HepG2 (cell line): ENCODE data around the gene TMEM250. TPM values are rescaled to one million over a fixed set of nuclear protein-coding genes. Genes with fewer than 3 reads are reported as not detected.
A peak's percentile ranks its signal among the peaks of the same experiment; 100 is the strongest.

ENCODE experiments used
- ATF1 ChIP-seq: IDR thresholded peaks from 2 replicates; pipeline ENCODE4 v1.6.1; 2016; ENCODE audit warnings: mild to moderate bottlenecking, control low read depth
- ATM ChIP-seq: fragments of 450-650 bp; IDR thresholded peaks from 2 replicates; pipeline ENCODE4 v1.7.1; 2017; ENCODE audit warnings: mild to moderate bottlenecking, borderline replicate concordance
- BHLHE40 ChIP-seq: IDR thresholded peaks from 2 replicates; pipeline ENCODE4 v1.6.1; 2011; ENCODE audit warnings: low read length, improper control_type of control experiment
- EED ChIP-seq: sonication (generic); formaldehyde crosslinking; IDR thresholded peaks from 2 replicates; pipeline ENCODE4 v1.5.0; 2020; ENCODE audit warnings: mild to moderate bottlenecking, missing genetic modification reagents
- IKZF4 ChIP-seq: sonication (generic); formaldehyde crosslinking; IDR thresholded peaks from 2 replicates; pipeline ENCODE4 v1.5.1; 2020; ENCODE audit warnings: borderline replicate concordance, mild to moderate bottlenecking, low read depth, missing genetic modification reagents; ENCODE audit errors: not compliant biosample characterization
- JDP2 ChIP-seq: sonication (generic); formaldehyde crosslinking; IDR thresholded peaks from 2 replicates; pipeline ENCODE4 v1.8.1; 2022; ENCODE audit warnings: missing genetic modification reagents, borderline replicate concordance
- MBD4 ChIP-seq: IDR thresholded peaks from 2 replicates; pipeline ENCODE4 v1.6.1; 2012; ENCODE audit warnings: low read length, inconsistent platforms, borderline replicate concordance
- PAX8 ChIP-seq: sonication (generic); formaldehyde crosslinking; IDR thresholded peaks from 2 replicates; pipeline ENCODE4 v1.8.0; 2022; ENCODE audit warnings: mild to moderate bottlenecking, missing genetic modification reagents, borderline replicate concordance
- POLR2A ChIP-seq, 2 experiments: IDR thresholded peaks; 2 replicates each; pipeline ENCODE4 v1.6.1; 2011; ENCODE audit warnings: low read depth in 2 of 2, low read length in 2 of 2, mild to moderate bottlenecking in 1 of 2, moderate library complexity in 1 of 2; ENCODE audit not compliant: insufficient read depth in 1 of 2
- RBFOX2 ChIP-seq: fragments of 200-400 bp; formaldehyde crosslinking; IDR thresholded peaks from 2 replicates; pipeline ENCODE4 v1.6.1; 2017; ENCODE audit warnings: low read depth, mild to moderate bottlenecking, low read length
- SMAD1 ChIP-seq: sonication (generic); formaldehyde crosslinking; IDR thresholded peaks from 2 replicates; pipeline ENCODE4 v1.4.0; 2020; ENCODE audit warnings: missing genetic modification reagents, low read depth, mild to moderate bottlenecking, borderline replicate concordance
- TGIF2 ChIP-seq: IDR thresholded peaks from 2 replicates; pipeline ENCODE4 v1.6.1; 2016; ENCODE audit warnings: control low read depth, missing compliant biosample characterization
- YY1 ChIP-seq: IDR thresholded peaks from 2 replicates; pipeline ENCODE4 v1.6.1; 2011; ENCODE audit warnings: low read length, low read depth, moderate library complexity, mild to moderate bottlenecking; ENCODE audit not compliant: insufficient read depth, insufficient replicate concordance
- ZC3H4 ChIP-seq: sonication (generic); formaldehyde crosslinking; IDR thresholded peaks from 2 replicates; pipeline ENCODE4 v1.4.0; 2020; ENCODE audit warnings: missing genetic modification reagents, borderline replicate concordance
- ZFP41 ChIP-seq: sonication (generic); formaldehyde crosslinking; IDR thresholded peaks from 2 replicates; pipeline ENCODE4 v1.4.0; 2020; ENCODE audit warnings: mild to moderate bottlenecking, missing genetic modification reagents, borderline replicate concordance
- ZKSCAN8 ChIP-seq: IDR thresholded peaks from 2 replicates; pipeline ENCODE4 v1.6.1; 2016; ENCODE audit warnings: borderline replicate concordance, missing genetic modification reagents, missing compliant biosample characterization
- ZNF33A ChIP-seq: sonication (generic); formaldehyde crosslinking; IDR thresholded peaks from 2 replicates; pipeline ENCODE4 v1.5.1; 2020; ENCODE audit warnings: missing genetic modification reagents, mild to moderate bottlenecking, moderate library complexity, borderline replicate concordance
- ZNF446 ChIP-seq: sonication (generic); formaldehyde crosslinking; IDR thresholded peaks from 2 replicates; pipeline ENCODE4 v1.5.0; 2020; ENCODE audit warnings: mild to moderate bottlenecking, missing genetic modification reagents
- ZNF589 ChIP-seq: sonication (generic); formaldehyde crosslinking; conservative IDR thresholded peaks from 2 replicates; pipeline ENCODE4 v1.8.0; 2022; ENCODE audit warnings: mild to moderate bottlenecking, moderate library complexity, missing genetic modification reagents
- ZNF737 ChIP-seq: sonication (generic); formaldehyde crosslinking; IDR thresholded peaks from 2 replicates; pipeline ENCODE4 v1.5.0; 2020; ENCODE audit warnings: missing genetic modification reagents, mild to moderate bottlenecking, borderline replicate concordance
- ZNF75D ChIP-seq: sonication (generic); formaldehyde crosslinking; IDR thresholded peaks from 2 replicates; pipeline ENCODE4 v1.8.1; 2023; ENCODE audit warnings: missing genetic modification reagents, mild to moderate bottlenecking, borderline replicate concordance
- ZSCAN29 ChIP-seq: sonication (generic); formaldehyde crosslinking; conservative IDR thresholded peaks from 2 replicates; pipeline ENCODE4 v1.4.0; 2020; ENCODE audit warnings: mild to moderate bottlenecking, missing genetic modification reagents
- polyA plus RNA-seq, 8 experiments: library from polyadenylated mRNA; depleted of rRNA in 3 of 8; stranded (reverse) in 7 of 8; unstranded in 1 of 8; fragments of >200 nt; fragmentation: Illumina TruSeq in 4 of 8; extraction: Trizol in 4 of 8; gene quantifications; 2 replicates each; pipeline versions ENCODE4 v1.2.1 to v1.2.3, GENCODE V29; 2011 to 2016; ENCODE audit warnings: low read depth in 4 of 8, missing spikeins in 1 of 8, mixed read lengths in 1 of 8; ENCODE audit not compliant: insufficient read depth in 1 of 8
- total RNA-seq, 5 experiments: library from RNA; depleted of rRNA; stranded (reverse); fragments of >200 nt; fragmentation: Illumina TruSeq; extraction: Trizol; gene quantifications; 2 replicates each; pipeline ENCODE4 v1.2.3, GENCODE V29; 2016; ENCODE audit warnings: low read depth in 1 of 5
- TF ChIP-seq, protein P1 (sequence below): sonication (generic); formaldehyde crosslinking; IDR thresholded peaks from 2 replicates; pipeline ENCODE4 v1.5.1; 2020; ENCODE audit warnings: mild to moderate bottlenecking, moderate library complexity, missing genetic modification reagents
- TF ChIP-seq, protein P2 (sequence below): sonication (generic); formaldehyde crosslinking; IDR thresholded peaks from 2 replicates; pipeline ENCODE4 v1.4.0; 2020; ENCODE audit warnings: mild to moderate bottlenecking, missing genetic modification reagents, borderline replicate concordance
- TF ChIP-seq, protein P3 (sequence below): sonication (generic); formaldehyde crosslinking; IDR thresholded peaks from 2 replicates; pipeline ENCODE4 v1.5.0; 2020; ENCODE audit warnings: missing genetic modification reagents

TMEM250 gene
- total and polyA plus RNA-seq, 2 of the 13 experiments (the other 11 are each of a cell fraction or from before 2014, with no cell fraction given), result 5.5 to 13.9 TPM

DNA sequence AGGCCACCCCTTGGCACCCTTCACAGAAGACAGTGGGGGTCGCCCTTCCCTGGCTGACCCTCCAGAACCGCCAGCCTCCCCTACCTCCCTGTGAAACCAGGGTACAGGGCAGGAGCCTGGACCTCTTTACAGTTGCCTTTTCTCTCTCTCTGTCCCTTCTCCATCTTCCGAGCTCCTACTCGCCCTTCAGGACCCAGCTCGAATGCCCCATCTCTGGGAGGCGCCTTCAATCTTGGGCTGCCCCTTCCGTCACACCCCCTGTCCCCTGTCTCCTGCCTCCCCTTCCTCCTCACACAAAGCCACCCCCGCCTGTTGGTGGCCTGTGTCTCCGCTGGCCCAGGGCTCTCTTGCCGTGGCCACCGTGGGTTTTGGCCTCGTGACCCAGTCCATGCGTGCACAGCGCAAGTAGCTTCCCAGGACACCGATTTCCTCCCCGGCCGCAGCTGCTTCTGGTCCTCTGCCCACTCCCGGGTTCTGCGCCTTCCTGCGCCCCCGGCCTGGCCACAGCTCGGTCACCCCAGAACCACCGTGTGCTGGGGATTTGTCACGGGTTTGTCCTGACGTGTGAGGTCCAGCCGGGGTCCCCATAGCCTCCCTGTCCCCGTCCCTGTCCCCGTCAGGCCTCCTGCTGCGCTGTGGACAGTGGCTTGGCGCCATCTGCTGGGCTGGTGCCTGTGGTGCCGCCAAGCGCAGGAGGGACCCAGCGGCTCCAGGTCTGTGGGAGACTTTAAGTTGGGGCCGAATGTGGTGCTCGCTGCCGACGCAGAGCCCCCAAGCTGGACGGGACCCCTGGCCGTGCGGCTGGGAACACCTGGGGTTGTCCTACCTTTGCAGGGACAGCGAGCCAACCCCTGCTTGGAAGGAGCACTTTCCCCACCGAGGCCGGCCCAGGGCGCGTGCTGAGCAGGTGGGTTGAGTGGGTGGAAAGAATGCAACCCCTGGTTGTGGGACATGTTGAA is 4.0 kb upstream of the TMEM250 start (continued):
- TF ChIP-seq ZNF75D (CRISPR knock-in tag), result no peak
- 0 out of 2 replicates have a peak, but pooled peaks have one; percentile 12 for TF ChIP-seq BHLHE40
- no peak for TF ChIP-seq ZC3H4
- TF ChIP-seq TGIF2 (CRISPR knock-in tag), result no peak
- TF ChIP-seq PAX8 (CRISPR knock-in tag), result no peak
- TF ChIP-seq, protein P1, sequence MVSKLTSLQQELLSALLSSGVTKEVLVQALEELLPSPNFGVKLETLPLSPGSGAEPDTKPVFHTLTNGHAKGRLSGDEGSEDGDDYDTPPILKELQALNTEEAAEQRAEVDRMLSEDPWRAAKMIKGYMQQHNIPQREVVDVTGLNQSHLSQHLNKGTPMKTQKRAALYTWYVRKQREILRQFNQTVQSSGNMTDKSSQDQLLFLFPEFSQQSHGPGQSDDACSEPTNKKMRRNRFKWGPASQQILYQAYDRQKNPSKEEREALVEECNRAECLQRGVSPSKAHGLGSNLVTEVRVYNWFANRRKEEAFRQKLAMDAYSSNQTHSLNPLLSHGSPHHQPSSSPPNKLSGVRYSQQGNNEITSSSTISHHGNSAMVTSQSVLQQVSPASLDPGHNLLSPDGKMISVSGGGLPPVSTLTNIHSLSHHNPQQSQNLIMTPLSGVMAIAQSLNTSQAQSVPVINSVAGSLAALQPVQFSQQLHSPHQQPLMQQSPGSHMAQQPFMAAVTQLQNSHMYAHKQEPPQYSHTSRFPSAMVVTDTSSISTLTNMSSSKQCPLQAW (CRISPR knock-in tag), result peak; percentile 86; the same call in 1 of the 2 replicates
- no peak for TF ChIP-seq MBD4
- no peak for TF ChIP-seq ZKSCAN8 (CRISPR knock-in tag)
- 0 out of 2 replicates have a peak, but pooled peaks have one; percentile 19 for TF ChIP-seq RBFOX2
- no peak for TF ChIP-seq POLR2A (IDR thresholded peaks at IDR 0.05; ENCODE audit: insufficient read depth in 1 of 2, low read depth in 2 of 2, low read length in 2 of 2)
- no peak for TF ChIP-seq ZNF446
- peak; percentile 81; the same call in 1 of the 2 replicates for TF ChIP-seq SMAD1 (CRISPR knock-in tag)
- peak; percentile 28 for TF ChIP-seq IKZF4 (CRISPR knock-in tag)
- TF ChIP-seq ATF1 (CRISPR knock-in tag), result no peak
- no peak for TF ChIP-seq ZNF737 (CRISPR knock-in tag)
- TF ChIP-seq EED, result 0 out of 2 replicates have a peak, but pooled peaks have one; percentile 32
- TF ChIP-seq ZNF33A (CRISPR knock-in tag), result no peak
- TF ChIP-seq JDP2, result no peak
- TF ChIP-seq, protein P2, sequence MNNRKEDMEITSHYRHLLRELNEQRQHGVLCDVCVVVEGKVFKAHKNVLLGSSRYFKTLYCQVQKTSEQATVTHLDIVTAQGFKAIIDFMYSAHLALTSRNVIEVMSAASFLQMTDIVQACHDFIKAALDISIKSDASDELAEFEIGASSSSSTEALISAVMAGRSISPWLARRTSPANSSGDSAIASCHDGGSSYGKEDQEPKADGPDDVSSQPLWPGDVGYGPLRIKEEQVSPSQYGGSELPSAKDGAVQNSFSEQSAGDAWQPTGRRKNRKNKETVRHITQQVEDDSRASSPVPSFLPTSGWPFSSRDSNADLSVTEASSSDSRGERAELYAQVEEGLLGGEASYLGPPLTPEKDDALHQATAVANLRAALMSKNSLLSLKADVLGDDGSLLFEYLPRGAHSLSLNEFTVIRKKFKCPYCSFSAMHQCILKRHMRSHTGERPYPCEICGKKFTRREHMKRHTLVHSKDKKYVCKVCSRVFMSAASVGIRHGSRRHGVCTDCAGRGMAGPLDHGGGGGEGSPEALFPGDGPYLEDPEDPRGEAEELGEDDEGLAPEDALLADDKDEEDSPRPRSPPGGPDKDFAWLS (CRISPR knock-in tag), result no peak
- TF ChIP-seq, protein P3, sequence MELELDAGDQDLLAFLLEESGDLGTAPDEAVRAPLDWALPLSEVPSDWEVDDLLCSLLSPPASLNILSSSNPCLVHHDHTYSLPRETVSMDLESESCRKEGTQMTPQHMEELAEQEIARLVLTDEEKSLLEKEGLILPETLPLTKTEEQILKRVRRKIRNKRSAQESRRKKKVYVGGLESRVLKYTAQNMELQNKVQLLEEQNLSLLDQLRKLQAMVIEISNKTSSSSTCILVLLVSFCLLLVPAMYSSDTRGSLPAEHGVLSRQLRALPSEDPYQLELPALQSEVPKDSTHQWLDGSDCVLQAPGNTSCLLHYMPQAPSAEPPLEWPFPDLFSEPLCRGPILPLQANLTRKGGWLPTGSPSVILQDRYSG (CRISPR knock-in tag), result no peak
- TF ChIP-seq ZFP41 (CRISPR knock-in tag), result 0 out of 2 replicates have a peak, but pooled peaks have one; percentile 31
- no peak for TF ChIP-seq ZSCAN29 (CRISPR knock-in tag)
- TF ChIP-seq ATM, result no peak
- no peak for TF ChIP-seq ZNF589
- TF ChIP-seq YY1, result no peak
